Psoas muscle (tissue), 8 donors: ENCODE measurements around the gene VASH2. TPM values are rescaled to one million over a fixed set of nuclear protein-coding genes. Genes with fewer than 3 reads are reported as not detected.
A peak's percentile ranks its signal among the peaks of the same experiment; 100 is the strongest.

ENCODE experiments used
- ATAC-seq, 4 donors: fragments of 200-7000 bp; cut with Tn5 transposase; one replicate each; pipeline ENCODE4 v1.9.1; 2020; ENCODE audit warnings: moderate library complexity in 3 of 4, mild to moderate bottlenecking in 2 of 4
- DNase-seq, 2 donors: peaks; one replicate each; pipeline ENCODE4 v3.0.0-alpha.2; 2020
- H3K27ac ChIP-seq: fragments of 200-600 bp; one replicate; pipeline ENCODE4 v1.8.0; 2022
- H3K27me3 ChIP-seq, 3 donors: fragments of 200-600 bp in 1 of 3; one replicate each; pipeline versions ENCODE4 v1.6.1 to v1.8.0; 2013 to 2022; ENCODE audit warnings: low read length in 2 of 3, mild to moderate bottlenecking in 2 of 3, moderate library complexity in 1 of 3; ENCODE audit not compliant: insufficient read depth in 3 of 3
- H3K36me3 ChIP-seq, 2 donors: fragments of 200-600 bp in 1 of 2; one replicate each; pipeline versions ENCODE4 v1.6.1 to v1.8.0; 2013 to 2022; ENCODE audit warnings: low read depth in 1 of 2, mild to moderate bottlenecking in 1 of 2, moderate library complexity in 1 of 2; ENCODE audit not compliant: insufficient read depth in 1 of 2
- H3K4me1 ChIP-seq: fragments of 200-600 bp; one replicate; pipeline ENCODE4 v1.8.0; 2022
- H3K4me3 ChIP-seq: fragments of 200-600 bp; one replicate; pipeline ENCODE4 v1.8.0; 2022; ENCODE audit warnings: mild to moderate bottlenecking
- H3K9me3 ChIP-seq: fragments of 200-600 bp; one replicate; pipeline ENCODE4 v1.8.0; 2022
- CTCF ChIP-seq: fragments of 200-600 bp; IDR thresholded peaks from one replicate; pipeline ENCODE4 v1.8.0; 2022; ENCODE audit warnings: antibody characterized with exemption
- WGBS, 3 donors: extraction: QIAGEN DNeasy Blood & Tissue Kit; methylation state at CpG; one replicate each; pipeline versions ENCODE4 v1.1.6 to v1.1.7; 2013; 5-methylcytosine and 5-hydroxymethylcytosine counted together
- intact Hi-C, 2 donors: fragments of 100-400 bp; cut with DNase I; formaldehyde crosslinking; loops; one replicate each; pipeline versions ENCODE4 v1.11.0 to v1.14.2; 2022
- polyA plus RNA-seq, 3 donors: library from polyadenylated mRNA; stranded (reverse); fragments of 200-250 nt; gene quantifications; one replicate each; pipeline ENCODE4 v1.2.3, GENCODE V29; 2013
- total RNA-seq, 4 donors: library from RNA; stranded (reverse); fragmentation: NEBNext Ultra II Directional in 2 of 4; extraction: Animal tissue kit (Norgen Biotek cat#: 25700) in 2 of 4; gene quantifications; one replicate each; pipeline versions ENCODE4 v1.2.1 to v1.2.4, GENCODE V29; 2021 to 2023
- donor health status: healthy with polysubstance abuse.
- donor health status: DM: no; HTN: no; CAD: no; lungs with moderate emphysema.
- donor health status: Bipolar disorder and iron deficiency.
- donor health status: healthy.
- donor health status: DM: yes; HTN: yes; CAD: no.
- donor health status: DM: no; HTN: no; CAD: no.
- donor health status: DM: no; HTN: no; CAD: no.
- donor health status: DM: yes; HTN: yes; CAD: no.

Gene VASH2
- total and polyA plus RNA-seq, 7 donors = 0.09 to 1.6 (median 0.17) TPM

GRCh38 chr1:212915245-212916091 lies 34.9 kb upstream of the VASH2 start:
- Histone ChIP-seq H3K27me3 (no peaks in the 10 kb centered on the region), H3K4me1 (peaks cover 3% of the 10 kb centered on the region), H3K36me3 (no peaks in the 10 kb centered on the region), H3K4me3 (no peak overlapping the region), H3K9me3 (no peaks in the 10 kb centered on the region), H3K27ac (no peak overlapping the region)
- TF ChIP-seq CTCF = no peak
- DNase-seq (peak in 1 of 2 donors; percentile 47), ATAC-seq (peak in 1 of 4 donors; percentile 16)
- WGBS, 3 donors = 71 to 72% (median 71%) methylated on average over 13 of the region's 13 CpGs
- intact Hi-C loops = no loop called here

GRCh38 chr1:212916481-212917133 lies 33.7 kb upstream of the VASH2 start:
- TF ChIP-seq CTCF = no peak
- peak overlapping the region; percentile 41 for H3K4me3 ChIP-seq
- intact Hi-C loops = no loop called here
- ATAC-seq (peak; percentile 30 to 56 (median 42)), DNase-seq (peak; percentile 29 to 56)
- 16 to 19% (median 17%) methylated on average over 23 of the region's 23 CpGs for WGBS, 3 donors
- no peak overlapping the region for H3K27ac ChIP-seq
- no peaks in the 10 kb centered on the region for H3K9me3 ChIP-seq
- H3K27me3 ChIP-seq = no peaks in the 10 kb centered on the region
- H3K4me1 ChIP-seq = peaks cover 3% of the 10 kb centered on the region
- H3K36me3 ChIP-seq = no peaks in the 10 kb centered on the region

GRCh38 chr1:212917134-212917485 lies 33.2 kb upstream of the VASH2 start:
- peak overlapping the region; percentile 41 for H3K4me3 ChIP-seq
- no peak for TF ChIP-seq CTCF
- ATAC-seq (no peak), DNase-seq (no peak)
- H3K27me3 ChIP-seq = no peaks in the 10 kb centered on the region
- H3K9me3 ChIP-seq = no peaks in the 10 kb centered on the region
- peaks cover 3% of the 10 kb centered on the region for H3K4me1 ChIP-seq
- no peaks in the 10 kb centered on the region for H3K36me3 ChIP-seq
- 72 to 77% (median 74%) methylated on average over 9 of the region's 9 CpGs for WGBS, 3 donors
- H3K27ac ChIP-seq = no peak overlapping the region
- intact Hi-C loops = no loop called here

GRCh38 chr1:212917858-212918257 lies 32.5 kb upstream of the VASH2 start:
- intact Hi-C loops = no loop called here
- Histone ChIP-seq H3K4me1 (peaks cover 3% of the 10 kb centered on the region), H3K9me3 (no peaks in the 10 kb centered on the region), H3K27ac (no peak overlapping the region), H3K36me3 (no peaks in the 10 kb centered on the region), H3K27me3 (no peaks in the 10 kb centered on the region), H3K4me3 (no peak overlapping the region)
- ATAC-seq = no peak
- no peak for DNase-seq
- 78 to 82% (median 81%) methylated on average over 5 of the region's 5 CpGs for WGBS, 3 donors
- no peak for TF ChIP-seq CTCF
